OCI-LY1 (cell line): ENCODE measurements around the gene TLR6.

Experiments
- H2AFZ ChIP-seq: fragments of 200-600 bp; sonication (generic), shearing (Covaris generic); 2 replicates; pipeline ENCODE4 v1.6.0; 2014; ENCODE audit warnings: antibody characterized with exemption, mild to moderate bottlenecking, low read length
- H3F3A ChIP-seq: fragments of 200-600 bp; sonication (generic), shearing (Covaris generic); 2 replicates; pipeline ENCODE4 v1.6.0; 2014; ENCODE audit warnings: mild to moderate bottlenecking, antibody characterized with exemption, low read length, moderate library complexity; ENCODE audit not compliant: insufficient read depth
- H3K27ac ChIP-seq: fragments of 200-600 bp; sonication (generic); 2 replicates; pipeline ENCODE4 v1.5.1; 2014; ENCODE audit warnings: low read length, mixed run types, mild to moderate bottlenecking, low read depth; ENCODE audit not compliant: poor library complexity, severe bottlenecking
- H3K27me3 ChIP-seq: fragments of 200-600 bp; sonication (generic); 2 replicates; pipeline ENCODE4 v1.6.0; 2014; ENCODE audit warnings: antibody characterized with exemption, mild to moderate bottlenecking, low read length, moderate library complexity; ENCODE audit not compliant: insufficient read depth
- H3K36me3 ChIP-seq: fragments of 200-600 bp; sonication (generic); 2 replicates; pipeline ENCODE4 v1.6.1; 2014; ENCODE audit warnings: mild to moderate bottlenecking, antibody characterized with exemption, low read length, moderate library complexity, mixed read lengths; ENCODE audit not compliant: insufficient read depth
- H3K4me1 ChIP-seq: fragments of 200-600 bp; sonication (generic); 2 replicates; pipeline ENCODE4 v1.5.1; 2014; ENCODE audit warnings: mild to moderate bottlenecking, low read length, moderate library complexity; ENCODE audit not compliant: insufficient read depth, severe bottlenecking
- H3K4me2 ChIP-seq: fragments of 200-600 bp; sonication (generic), shearing (Covaris generic); 2 replicates; pipeline ENCODE4 v1.6.1; 2014; ENCODE audit warnings: low read length
- H3K4me3 ChIP-seq: fragments of 200-600 bp; sonication (generic); 2 replicates; pipeline ENCODE4 v1.5.1; 2014; ENCODE audit warnings: low read length, low read depth, mild to moderate bottlenecking, mixed read lengths; ENCODE audit not compliant: poor library complexity, severe bottlenecking
- H3K79me2 ChIP-seq: fragments of 200-600 bp; shearing (Covaris generic); 2 replicates; pipeline ENCODE4 v1.6.1; 2016; ENCODE audit warnings: mixed run types, low read length, mixed read lengths; ENCODE audit not compliant: insufficient read depth
- H3K9ac ChIP-seq: fragments of 200-600 bp; sonication (generic), shearing (Covaris generic); 2 replicates; pipeline ENCODE4 v1.6.1; 2014; ENCODE audit warnings: mild to moderate bottlenecking, low read length, mixed read lengths
- H3K9me2 ChIP-seq: fragments of 200-600 bp; sonication (generic), shearing (Covaris generic); 2 replicates; pipeline ENCODE4 v1.6.1; 2014; ENCODE audit warnings: low read depth, mild to moderate bottlenecking, low read length, mixed read lengths
- H3K9me3 ChIP-seq: fragments of 200-600 bp; shearing (Covaris generic); 2 replicates; pipeline ENCODE4 v1.6.1; 2014; ENCODE audit warnings: low read length, mixed read lengths
- H4K20me1 ChIP-seq: fragments of 200-600 bp; sonication (generic), shearing (Covaris generic); 2 replicates; pipeline ENCODE4 v1.6.0; 2016; ENCODE audit warnings: mild to moderate bottlenecking, low read length; ENCODE audit not compliant: insufficient read depth
- EZH2 ChIP-seq: fragments of 200-600 bp; sonication (generic), shearing (Covaris generic); IDR thresholded peaks from 2 replicates; pipeline ENCODE4 v1.8.0; 2017; ENCODE audit warnings: borderline replicate concordance, mixed run types, mild to moderate bottlenecking, antibody characterized with exemption, low read length, moderate library complexity, mixed read lengths
- TF ChIP-seq, protein P1 (sequence below): fragments of 200-600 bp; sonication (generic), shearing (Covaris generic); IDR thresholded peaks from 2 replicates; pipeline ENCODE4 v1.5.1; 2017; ENCODE audit warnings: mild to moderate bottlenecking, antibody characterized with exemption, low read length, moderate library complexity, mixed read lengths

The TLR6 gene

DNA sequence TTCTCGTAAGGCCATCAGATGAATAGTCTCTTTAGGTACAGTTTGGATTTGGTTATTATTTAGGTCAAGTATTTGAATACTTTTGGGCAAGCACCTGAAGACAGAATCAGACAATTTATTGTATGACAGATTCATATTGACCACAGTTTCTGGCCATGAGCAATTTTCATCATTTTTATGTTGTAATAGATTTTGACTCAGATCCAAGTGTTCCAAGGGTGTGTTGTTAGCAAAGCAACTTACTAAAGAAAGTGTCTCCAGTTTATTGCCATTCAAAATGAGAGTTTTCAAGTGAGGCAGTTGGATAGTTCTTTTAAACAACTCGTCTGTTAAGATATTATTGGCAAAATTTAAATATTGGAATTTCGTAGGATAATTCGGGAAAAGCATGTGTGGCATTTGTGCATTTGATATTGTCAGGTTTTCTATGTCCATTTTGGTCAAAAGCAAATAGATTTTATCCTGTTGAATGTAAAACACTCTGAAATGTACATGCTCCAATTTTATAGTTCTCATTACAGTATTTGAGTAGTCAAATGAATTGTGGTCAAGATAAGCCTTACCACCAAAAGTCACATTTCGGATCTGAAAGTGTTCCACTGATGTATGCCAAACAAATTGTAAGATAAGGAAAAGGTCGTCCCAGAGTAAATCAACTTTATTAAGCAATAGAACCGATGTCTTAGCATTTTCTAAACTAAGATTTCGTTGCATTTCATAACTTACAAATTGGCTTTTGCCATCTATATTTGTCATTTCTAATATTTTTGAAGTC lies 82.2 kb downstream of the TLR6 start:
- Histone ChIP-seq H3K9me2 (no peaks in the 10 kb centered on the region), H3K9me3 (peaks cover 43% of the 10 kb centered on the region), H3K27me3 (no peaks in the 10 kb centered on the region), H3K4me2 (no peak overlapping the region), H3K4me1 (peaks cover 9% of the 10 kb centered on the region), H3K27ac (no peak overlapping the region), H3K79me2 (peaks cover 50% of the 10 kb centered on the region), H3K4me3 (no peak overlapping the region), H3F3A (no peaks in the 10 kb centered on the region), H4K20me1 (no peaks in the 10 kb centered on the region), H3K36me3 (peaks cover 89% of the 10 kb centered on the region), H3K9ac (no peak overlapping the region), H2AFZ (no peak overlapping the region)
- TF ChIP-seq EZH2: no peak
- TF ChIP-seq, protein P1, sequence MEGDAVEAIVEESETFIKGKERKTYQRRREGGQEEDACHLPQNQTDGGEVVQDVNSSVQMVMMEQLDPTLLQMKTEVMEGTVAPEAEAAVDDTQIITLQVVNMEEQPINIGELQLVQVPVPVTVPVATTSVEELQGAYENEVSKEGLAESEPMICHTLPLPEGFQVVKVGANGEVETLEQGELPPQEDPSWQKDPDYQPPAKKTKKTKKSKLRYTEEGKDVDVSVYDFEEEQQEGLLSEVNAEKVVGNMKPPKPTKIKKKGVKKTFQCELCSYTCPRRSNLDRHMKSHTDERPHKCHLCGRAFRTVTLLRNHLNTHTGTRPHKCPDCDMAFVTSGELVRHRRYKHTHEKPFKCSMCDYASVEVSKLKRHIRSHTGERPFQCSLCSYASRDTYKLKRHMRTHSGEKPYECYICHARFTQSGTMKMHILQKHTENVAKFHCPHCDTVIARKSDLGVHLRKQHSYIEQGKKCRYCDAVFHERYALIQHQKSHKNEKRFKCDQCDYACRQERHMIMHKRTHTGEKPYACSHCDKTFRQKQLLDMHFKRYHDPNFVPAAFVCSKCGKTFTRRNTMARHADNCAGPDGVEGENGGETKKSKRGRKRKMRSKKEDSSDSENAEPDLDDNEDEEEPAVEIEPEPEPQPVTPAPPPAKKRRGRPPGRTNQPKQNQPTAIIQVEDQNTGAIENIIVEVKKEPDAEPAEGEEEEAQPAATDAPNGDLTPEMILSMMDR: no peak
